Osteocyte (in vitro differentiated cells): ENCODE data around the gene FNDC11. TPM values are rescaled to one million over a fixed set of nuclear protein-coding genes. Genes with fewer than 3 reads are reported as not detected.
A peak's percentile ranks its signal among the peaks of the same experiment; 100 is the strongest.
"Not testable (repeated sequence)": the region's sequence is repeated elsewhere in the genome, so short reads cannot be mapped to it uniquely, and the experiment has no call there.

Experiments
- DNase-seq: peaks from one replicate; pipeline ENCODE4 v3.0.0; 2021; ENCODE audit warnings: mixed read lengths; ENCODE audit not compliant: unreplicated experiment; ENCODE audit errors: extremely low spot score
- H3K27ac Mint-ChIP-seq: one replicate; pipeline ENCODE4 v1.8.0; 2021; ENCODE audit warnings: mild to moderate bottlenecking, mixed read lengths; ENCODE audit not compliant: unreplicated experiment
- H3K27me3 Mint-ChIP-seq: one replicate; pipeline ENCODE4 v1.8.0; 2021; ENCODE audit warnings: mixed read lengths; ENCODE audit not compliant: unreplicated experiment
- H3K36me3 Mint-ChIP-seq: one replicate; pipeline ENCODE4 v1.8.0; 2021; ENCODE audit warnings: mixed read lengths; ENCODE audit not compliant: unreplicated experiment
- H3K4me1 Mint-ChIP-seq: one replicate; pipeline ENCODE4 v1.8.0; 2021; ENCODE audit warnings: mixed read lengths; ENCODE audit not compliant: unreplicated experiment
- H3K4me3 Mint-ChIP-seq: one replicate; pipeline ENCODE4 v1.8.0; 2021; ENCODE audit warnings: mild to moderate bottlenecking, moderate library complexity, mixed read lengths; ENCODE audit not compliant: unreplicated experiment
- H3K9me3 Mint-ChIP-seq: one replicate; pipeline ENCODE4 v1.8.0; 2021; ENCODE audit warnings: mixed read lengths; ENCODE audit not compliant: unreplicated experiment
- total RNA-seq: library from RNA; stranded (reverse); gene quantifications from 2 replicates; pipeline ENCODE4 v1.2.1, GENCODE V29; 2021
- TF ChIP-seq, protein P1 (sequence below): fragments of 200-600 bp; sonication (generic); IDR thresholded peaks from 2 replicates; pipeline ENCODE4 v1.5.0; 2021; ENCODE audit warnings: antibody characterized with exemption, mild to moderate bottlenecking, moderate library complexity

FNDC11 gene
- total RNA-seq, 1 donor from 2014 or later, result 0.13 TPM

- H3K4me1 Mint-ChIP-seq, result no peaks in the 10 kb centered on the region
- H3K27ac Mint-ChIP-seq, result no peak overlapping the region
- peaks cover 5% of the 10 kb centered on the region for H3K9me3 Mint-ChIP-seq
- H3K27me3 Mint-ChIP-seq, result peaks cover 48% of the 10 kb centered on the region
- H3K4me3 Mint-ChIP-seq, result no peak overlapping the region
- no peaks in the 10 kb centered on the region for H3K36me3 Mint-ChIP-seq
- DNase-seq, result no peak
- TF ChIP-seq, protein P1, sequence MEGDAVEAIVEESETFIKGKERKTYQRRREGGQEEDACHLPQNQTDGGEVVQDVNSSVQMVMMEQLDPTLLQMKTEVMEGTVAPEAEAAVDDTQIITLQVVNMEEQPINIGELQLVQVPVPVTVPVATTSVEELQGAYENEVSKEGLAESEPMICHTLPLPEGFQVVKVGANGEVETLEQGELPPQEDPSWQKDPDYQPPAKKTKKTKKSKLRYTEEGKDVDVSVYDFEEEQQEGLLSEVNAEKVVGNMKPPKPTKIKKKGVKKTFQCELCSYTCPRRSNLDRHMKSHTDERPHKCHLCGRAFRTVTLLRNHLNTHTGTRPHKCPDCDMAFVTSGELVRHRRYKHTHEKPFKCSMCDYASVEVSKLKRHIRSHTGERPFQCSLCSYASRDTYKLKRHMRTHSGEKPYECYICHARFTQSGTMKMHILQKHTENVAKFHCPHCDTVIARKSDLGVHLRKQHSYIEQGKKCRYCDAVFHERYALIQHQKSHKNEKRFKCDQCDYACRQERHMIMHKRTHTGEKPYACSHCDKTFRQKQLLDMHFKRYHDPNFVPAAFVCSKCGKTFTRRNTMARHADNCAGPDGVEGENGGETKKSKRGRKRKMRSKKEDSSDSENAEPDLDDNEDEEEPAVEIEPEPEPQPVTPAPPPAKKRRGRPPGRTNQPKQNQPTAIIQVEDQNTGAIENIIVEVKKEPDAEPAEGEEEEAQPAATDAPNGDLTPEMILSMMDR, result no peak
These were observed 45.7 kb upstream of the FNDC11 start for GRCh38 chr20:63508072-63508768.

- Mint-ChIP-seq H3K4me3 (no peak overlapping the region), H3K4me1 (no peaks in the 10 kb centered on the region), H3K9me3 (peaks cover 5% of the 10 kb centered on the region), H3K27me3 (peaks cover 49% of the 10 kb centered on the region), H3K36me3 (no peaks in the 10 kb centered on the region), H3K27ac (no peak overlapping the region)
- TF ChIP-seq, protein P1, result no peak
- no peak for DNase-seq
These were observed 44.8 kb upstream of the FNDC11 start for GRCh38 chr20:63509088-63509564.

DNA sequence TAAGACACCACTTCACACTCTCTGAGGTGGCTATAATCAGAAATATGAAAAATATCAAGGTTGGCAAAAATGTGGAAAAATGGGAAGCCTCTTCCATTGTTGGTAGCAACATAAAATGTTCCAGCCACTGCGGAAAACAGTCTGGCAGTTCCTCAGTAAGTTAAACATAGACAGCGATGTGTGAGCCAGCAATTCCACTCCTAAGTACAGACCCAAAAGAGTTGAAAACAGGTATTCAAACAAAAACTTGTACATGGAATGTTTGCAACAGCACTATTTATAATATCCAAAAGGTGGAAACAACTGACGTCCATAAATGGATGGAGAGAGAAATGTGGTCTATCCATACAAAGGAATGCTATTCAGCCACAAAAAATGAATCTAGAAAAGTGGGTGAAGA is 40.8 kb upstream of the FNDC11 start:
- TF ChIP-seq, protein P1, result no peak
- H3K27me3 Mint-ChIP-seq, result peaks cover 37% of the 10 kb centered on the region
- H3K9me3 Mint-ChIP-seq, result no peaks in the 10 kb centered on the region
- H3K4me3 Mint-ChIP-seq, result no peak overlapping the region
- H3K27ac Mint-ChIP-seq, result no peak overlapping the region
- no peaks in the 10 kb centered on the region for H3K4me1 Mint-ChIP-seq
- H3K36me3 Mint-ChIP-seq, result no peaks in the 10 kb centered on the region
- no peak for DNase-seq

DNA sequence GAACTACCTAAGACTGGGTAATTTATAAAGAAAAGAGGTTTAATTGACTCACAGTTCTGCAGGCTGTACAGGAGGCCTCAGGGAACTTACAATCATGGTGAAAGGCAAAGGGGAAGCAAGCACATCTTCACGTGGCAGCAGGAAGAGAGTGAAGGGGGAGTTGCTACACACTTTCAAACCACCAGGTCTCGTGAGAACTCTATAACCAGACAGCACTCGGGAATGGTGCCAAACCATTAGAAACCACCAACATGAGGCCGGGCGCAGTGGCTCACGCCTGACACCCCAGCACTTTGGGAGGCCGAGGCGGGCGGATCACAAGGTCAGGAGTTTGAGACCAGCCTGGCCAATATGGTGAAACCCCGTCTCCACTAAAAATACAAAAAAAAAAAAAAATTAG is 39.4 kb upstream of the FNDC11 start:
- not testable (repeated sequence) for H3K9me3 Mint-ChIP-seq, H3K4me3 Mint-ChIP-seq, H3K36me3 Mint-ChIP-seq, DNase-seq, H3K27ac Mint-ChIP-seq, H3K4me1 Mint-ChIP-seq
- H3K27me3 Mint-ChIP-seq, result peaks cover 30% of the 10 kb centered on the region

- TF ChIP-seq, protein P1, result no peak
- H3K9me3 Mint-ChIP-seq, result no peaks in the 10 kb centered on the region
- H3K27ac Mint-ChIP-seq, result no peak overlapping the region
- DNase-seq, result no peak
- H3K4me3 Mint-ChIP-seq, result peak overlapping the region; percentile 48
- H3K27me3 Mint-ChIP-seq, result peaks cover 11% of the 10 kb centered on the region
- H3K4me1 Mint-ChIP-seq, result peaks cover 14% of the 10 kb centered on the region
- H3K36me3 Mint-ChIP-seq, result peaks cover 3% of the 10 kb centered on the region
These were observed 36.3 kb upstream of the FNDC11 start for GRCh38 chr20:63517376-63518309.
